Mesenchymal stem cell (in vitro differentiated cells and primary cell): ENCODE data around the gene BRSK2.

Source experiments
- DNase-seq: peaks from one replicate; pipeline ENCODE4 v3.0.0-alpha.2; 2013
- H2AFZ ChIP-seq: one replicate; pipeline ENCODE4 v1.6.1; 2013; ENCODE audit warnings: low read depth, mild to moderate bottlenecking, control low read depth, inconsistent platforms, low read length, moderate library complexity
- H2AK5ac ChIP-seq: 2 replicates; pipeline ENCODE4 v1.6.1; 2013; ENCODE audit warnings: low read length, moderate library complexity, mild to moderate bottlenecking, inconsistent platforms; ENCODE audit not compliant: severe bottlenecking
- H2BK120ac ChIP-seq: one replicate; pipeline ENCODE4 v1.6.1; 2013; ENCODE audit warnings: low read depth, mild to moderate bottlenecking, inconsistent platforms, low read length, moderate library complexity
- H2BK12ac ChIP-seq, 2 experiments: one replicate each; pipeline ENCODE4 v1.6.1; 2013; ENCODE audit warnings: inconsistent platforms in 2 of 2, low read length in 2 of 2, mild to moderate bottlenecking in 2 of 2, moderate library complexity in 2 of 2, control low read depth in 1 of 2
- H2BK15ac ChIP-seq: one replicate; pipeline ENCODE4 v1.6.1; 2013; ENCODE audit warnings: mild to moderate bottlenecking, low read depth, inconsistent platforms; ENCODE audit not compliant: poor library complexity, severe bottlenecking
- H2BK5ac ChIP-seq: 2 replicates; pipeline ENCODE4 v1.6.1; 2013; ENCODE audit warnings: low read depth, mild to moderate bottlenecking, low read length, control low read depth, inconsistent platforms; ENCODE audit not compliant: poor library complexity, severe bottlenecking
- H3K14ac ChIP-seq, 2 experiments: one replicate each; pipeline ENCODE4 v1.6.1; 2013; ENCODE audit warnings: inconsistent platforms in 2 of 2, low read length in 2 of 2, control low read depth in 1 of 2, mild to moderate bottlenecking in 1 of 2, moderate library complexity in 1 of 2
- H3K18ac ChIP-seq, 2 experiments: one replicate each; pipeline ENCODE4 v1.6.1; 2013; ENCODE audit warnings: inconsistent platforms in 2 of 2, low read length in 2 of 2, control low read depth in 1 of 2, low read depth in 1 of 2, mild to moderate bottlenecking in 1 of 2
- H3K23ac ChIP-seq, 2 experiments: one replicate each; pipeline ENCODE4 v1.6.1; 2013; ENCODE audit warnings: inconsistent platforms in 2 of 2, low read length in 2 of 2, mild to moderate bottlenecking in 2 of 2, moderate library complexity in 2 of 2, control low read depth in 1 of 2
- H3K27ac ChIP-seq: 2 replicates; pipeline ENCODE4 v1.5.1; 2013; ENCODE audit warnings: mild to moderate bottlenecking, moderate library complexity, low read length, control low read depth, inconsistent platforms; ENCODE audit not compliant: poor library complexity, severe bottlenecking
- H3K27me3 ChIP-seq, 2 experiments: 2 replicates each; pipeline versions ENCODE4 v1.6.1 to v1.7.0; 2013; ENCODE audit warnings: low read length in 2 of 2, mild to moderate bottlenecking in 2 of 2, moderate library complexity in 2 of 2, control low read depth in 1 of 2, inconsistent platforms in 1 of 2; ENCODE audit not compliant: control insufficient read depth in 1 of 2, insufficient read depth in 1 of 2
- H3K36me3 ChIP-seq, 2 experiments: 2 replicates each; pipeline versions ENCODE4 v1.6.1 to v1.7.0; 2013; ENCODE audit warnings: low read length in 2 of 2, control low read depth in 1 of 2, inconsistent platforms in 1 of 2, low read depth in 1 of 2, mild to moderate bottlenecking in 1 of 2; ENCODE audit not compliant: insufficient read depth in 2 of 2, control insufficient read depth in 1 of 2
- H3K4ac ChIP-seq, 2 experiments: one replicate each; pipeline ENCODE4 v1.6.1; 2013; ENCODE audit warnings: inconsistent platforms in 2 of 2, low read length in 2 of 2, mild to moderate bottlenecking in 2 of 2, moderate library complexity in 2 of 2, control low read depth in 1 of 2, low read depth in 1 of 2
- H3K4me1 ChIP-seq: 2 replicates; pipeline ENCODE4 v1.6.1; 2013; ENCODE audit warnings: low read depth, low read length, control low read depth; ENCODE audit not compliant: control insufficient read depth, insufficient read depth
- H3K4me2 ChIP-seq: 2 replicates; pipeline ENCODE4 v1.6.1; 2013; ENCODE audit warnings: low read length, mild to moderate bottlenecking, inconsistent platforms; ENCODE audit not compliant: poor library complexity, severe bottlenecking
- H3K4me3 ChIP-seq, 2 experiments: 2 replicates each; pipeline versions ENCODE4 v1.5.1 to v1.7.0; 2013; ENCODE audit warnings: low read length in 2 of 2, mild to moderate bottlenecking in 2 of 2, control low read depth in 1 of 2, low read depth in 1 of 2; ENCODE audit not compliant: insufficient read depth in 1 of 2
- H3K79me1 ChIP-seq: replicated peaks from 2 replicates; pipeline ENCODE4 v1.6.1; 2013; ENCODE audit warnings: mild to moderate bottlenecking, control low read depth, low read length, inconsistent platforms; ENCODE audit not compliant: poor library complexity, severe bottlenecking
- H3K9ac ChIP-seq: 2 replicates; pipeline ENCODE4 v1.7.0; 2013; ENCODE audit warnings: mild to moderate bottlenecking, low read length, moderate library complexity
- H3K9me3 ChIP-seq: 2 replicates; pipeline ENCODE4 v1.7.0; 2013; ENCODE audit warnings: mild to moderate bottlenecking, low read length; ENCODE audit not compliant: control insufficient read depth
- H4K8ac ChIP-seq: one replicate; pipeline ENCODE4 v1.6.1; 2013; ENCODE audit warnings: inconsistent platforms, mild to moderate bottlenecking, low read length, moderate library complexity
- H4K91ac ChIP-seq: one replicate; pipeline ENCODE4 v1.6.1; 2013; ENCODE audit warnings: mild to moderate bottlenecking, low read length, inconsistent platforms
- WGBS: methylation state at CpG from one replicate; pipeline ENCODE4 v1.1.7; 2013; ENCODE audit warnings: mixed read lengths; 5-methylcytosine and 5-hydroxymethylcytosine counted together

BRSK2 gene

GRCh38 chr11:1375161-1375954 lies 14.4 kb upstream of the BRSK2 start:
- no peak overlapping the region for H2BK12ac ChIP-seq
- H3K79me1 ChIP-seq: no peaks in the 10 kb centered on the region
- peaks cover 20% of the 10 kb centered on the region for H3K4me1 ChIP-seq
- H4K8ac ChIP-seq: no peak overlapping the region
- no peak overlapping the region for H3K23ac ChIP-seq
- H3K4ac ChIP-seq: no peak overlapping the region
- H3K9me3 ChIP-seq: no peaks in the 10 kb centered on the region
- H3K27me3 ChIP-seq: peaks cover 43 to 51% of the 10 kb centered on the region in 2 experiments
- H3K18ac ChIP-seq: no peak overlapping the region
- H2BK5ac ChIP-seq: no peak overlapping the region
- no peaks in the 10 kb centered on the region for H3K36me3 ChIP-seq
- no peak overlapping the region for H3K9ac ChIP-seq
- WGBS: 84% methylated on average over 25 of the region's 25 CpGs
- H2AK5ac ChIP-seq: no peak overlapping the region
- no peak for DNase-seq
- H3K14ac ChIP-seq: no peak overlapping the region
- H2AFZ ChIP-seq: no peak overlapping the region
- no peak overlapping the region for H3K4me2 ChIP-seq
- no peak overlapping the region for H4K91ac ChIP-seq
- no peak overlapping the region for H2BK120ac ChIP-seq
- H2BK15ac ChIP-seq: no peak overlapping the region
- H3K4me3 ChIP-seq: no peak overlapping the region
- H3K27ac ChIP-seq: no peak overlapping the region

- no peak overlapping the region for H3K4ac ChIP-seq
- H3K79me1 ChIP-seq: no peaks in the 10 kb centered on the region
- H3K14ac ChIP-seq: no peak overlapping the region
- no peak overlapping the region for H3K4me2 ChIP-seq
- no peak overlapping the region for H3K4me3 ChIP-seq
- peaks cover 20% of the 10 kb centered on the region for H3K4me1 ChIP-seq
- H2BK5ac ChIP-seq: no peak overlapping the region
- no peaks in the 10 kb centered on the region for H3K36me3 ChIP-seq
- no peak overlapping the region for H2AK5ac ChIP-seq
- H4K8ac ChIP-seq: no peak overlapping the region
- no peak overlapping the region for H4K91ac ChIP-seq
- H3K9ac ChIP-seq: no peak overlapping the region
- H2BK15ac ChIP-seq: no peak overlapping the region
- H3K27me3 ChIP-seq: peaks cover 38 to 48% of the 10 kb centered on the region in 2 experiments
- 84% methylated on average over 17 of the region's 17 CpGs for WGBS
- DNase-seq: no peak
- no peak overlapping the region for H2BK120ac ChIP-seq
- no peak overlapping the region for H3K18ac ChIP-seq
- H2BK12ac ChIP-seq: no peak overlapping the region
- H2AFZ ChIP-seq: no peak overlapping the region
- no peak overlapping the region for H3K27ac ChIP-seq
- no peak overlapping the region for H3K23ac ChIP-seq
- H3K9me3 ChIP-seq: no peaks in the 10 kb centered on the region
Observed at GRCh38 chr11:1375955-1376258, 13.8 kb upstream of the BRSK2 start.

- no peak for DNase-seq
- H3K9me3 ChIP-seq: no peaks in the 10 kb centered on the region
- no peaks in the 10 kb centered on the region for H3K36me3 ChIP-seq
- H3K18ac ChIP-seq: no peak overlapping the region
- no peak overlapping the region for H2BK12ac ChIP-seq
- H3K27me3 ChIP-seq: peaks cover 32 to 46% of the 10 kb centered on the region in 2 experiments
- H3K79me1 ChIP-seq: no peaks in the 10 kb centered on the region
- H3K14ac ChIP-seq: no peak overlapping the region
- H4K91ac ChIP-seq: no peak overlapping the region
- H3K27ac ChIP-seq: no peak overlapping the region
- H3K9ac ChIP-seq: no peak overlapping the region
- peak overlapping the region in 1 of 2 experiments; percentile 7 for H3K4me3 ChIP-seq
- H2AFZ ChIP-seq: no peak overlapping the region
- H2AK5ac ChIP-seq: no peak overlapping the region
- H4K8ac ChIP-seq: no peak overlapping the region
- peaks cover 20% of the 10 kb centered on the region for H3K4me1 ChIP-seq
- no peak overlapping the region for H3K4me2 ChIP-seq
- no peak overlapping the region for H3K23ac ChIP-seq
- no peak overlapping the region for H2BK120ac ChIP-seq
- H2BK15ac ChIP-seq: no peak overlapping the region
- H2BK5ac ChIP-seq: no peak overlapping the region
- H3K4ac ChIP-seq: no peak overlapping the region
- 77% methylated on average over 13 of the region's 14 CpGs for WGBS
Observed at GRCh38 chr11:1377231-1377780, 12.4 kb upstream of the BRSK2 start.

GRCh38 chr11:1381793-1382425 lies 7.8 kb upstream of the BRSK2 start:
- no peak overlapping the region for H3K27ac ChIP-seq
- H2BK12ac ChIP-seq: no peak overlapping the region
- WGBS: 70% methylated on average over 10 of the region's 10 CpGs
- no peak overlapping the region for H2BK5ac ChIP-seq
- no peak overlapping the region for H2BK120ac ChIP-seq
- H2BK15ac ChIP-seq: no peak overlapping the region
- no peak overlapping the region for H3K9ac ChIP-seq
- no peak for DNase-seq
- H3K4ac ChIP-seq: no peak overlapping the region
- H3K36me3 ChIP-seq: no peaks in the 10 kb centered on the region
- H3K4me1 ChIP-seq: peaks cover 12% of the 10 kb centered on the region
- no peaks in the 10 kb centered on the region for H3K9me3 ChIP-seq
- no peak overlapping the region for H3K4me2 ChIP-seq
- no peak overlapping the region for H3K14ac ChIP-seq
- no peak overlapping the region for H4K8ac ChIP-seq
- peaks cover 7 to 14% of the 10 kb centered on the region in 2 experiments for H3K27me3 ChIP-seq
- no peaks in the 10 kb centered on the region for H3K79me1 ChIP-seq
- no peak overlapping the region for H4K91ac ChIP-seq
- H3K23ac ChIP-seq: peak overlapping the region in 1 of 2 experiments; percentile 14
- H2AK5ac ChIP-seq: no peak overlapping the region
- H3K18ac ChIP-seq: no peak overlapping the region
- H3K4me3 ChIP-seq: no peak overlapping the region
- H2AFZ ChIP-seq: no peak overlapping the region
